ENCODE measurements around the gene NUBPL.

GRCh38 chr14:31879661-31880348 is 318.6 kb downstream of the NUBPL start:
- TF ChIP-seq CTCF (IDR thresholded peaks at IDR 0.05; ENCODE audit: low read length) (no peak), EZH2 (optimal IDR thresholded peaks at IDR 0.05; ENCODE audit: low read depth, low read length) (no peak), EZH2phosphoT487 (IDR thresholded peaks at IDR 0.05; ENCODE audit: low read length) (no peak)

Measured in MM.1S (cell line).